GM23338 (cell line): Measurements from ENCODE around the gene TM9SF4. TPM values are rescaled to one million over a fixed set of nuclear protein-coding genes. Genes with fewer than 3 reads are reported as not detected.
A peak's percentile ranks its signal among the peaks of the same experiment; 100 is the strongest.

Source experiments
- ATAC-seq: fragments of 200-7000 bp; cut with Tn5 transposase; 3 replicates; pipeline ENCODE4 v1.9.1; 2020
- DNase-seq: peaks from one replicate; pipeline ENCODE4 v3.0.0-alpha.2; 2015; ENCODE audit warnings: low spot score
- H2AFZ ChIP-seq: fragments of 200-600 bp; sonication (generic); 2 replicates; pipeline ENCODE4 v1.8.0; 2016; ENCODE audit warnings: antibody characterized with exemption, mild to moderate bottlenecking, moderate library complexity
- H3F3A ChIP-seq: fragments of 200-600 bp; sonication (generic); replicated peaks from 2 replicates; pipeline ENCODE4 v1.8.0; 2017; ENCODE audit warnings: antibody characterized with exemption, mixed run types, low read depth
- H3K27ac ChIP-seq: fragments of 200-600 bp; sonication (generic); 2 replicates; pipeline ENCODE4 v1.6.1; 2016; ENCODE audit warnings: low read depth
- H3K27me3 ChIP-seq: fragments of 200-600 bp; sonication (generic); 2 replicates; pipeline ENCODE4 v1.8.0; 2016; ENCODE audit warnings: mild to moderate bottlenecking, mixed run types, moderate library complexity; ENCODE audit not compliant: insufficient read depth
- H3K36me3 ChIP-seq: fragments of 200-600 bp; sonication (generic); 2 replicates; pipeline ENCODE4 v1.8.0; 2016; ENCODE audit warnings: mild to moderate bottlenecking; ENCODE audit not compliant: insufficient read depth
- H3K4me1 ChIP-seq: fragments of 200-600 bp; sonication (generic); 2 replicates; pipeline ENCODE4 v1.8.0; 2016; ENCODE audit warnings: mild to moderate bottlenecking, moderate library complexity; ENCODE audit not compliant: insufficient read depth
- H3K4me2 ChIP-seq: fragments of 200-600 bp; sonication (generic); 2 replicates; pipeline ENCODE4 v1.7.1; 2017; ENCODE audit warnings: mixed run types
- H3K4me3 ChIP-seq: fragments of 200-600 bp; sonication (generic); 2 replicates; pipeline ENCODE4 v1.6.1; 2016; ENCODE audit warnings: mixed run types
- H3K79me2 ChIP-seq: fragments of 200-600 bp; sonication (generic); replicated peaks from 2 replicates; pipeline ENCODE4 v1.8.0; 2017; ENCODE audit warnings: mild to moderate bottlenecking; ENCODE audit not compliant: insufficient read depth
- H3K9me2 ChIP-seq: fragments of 200-600 bp; sonication (generic); 2 replicates; pipeline ENCODE4 v1.8.0; 2017; ENCODE audit not compliant: insufficient read depth
- H4K20me1 ChIP-seq: fragments of 200-600 bp; sonication (generic); replicated peaks from 2 replicates; pipeline ENCODE4 v1.8.0; 2017; ENCODE audit warnings: mild to moderate bottlenecking; ENCODE audit not compliant: insufficient read depth
- H3K27ac Mint-ChIP-seq: 2 replicates; pipeline ENCODE4 v1.8.0; 2020; ENCODE audit warnings: inconsistent platforms, mild to moderate bottlenecking, moderate library complexity, mixed read lengths
- H3K27me3 Mint-ChIP-seq: 3 replicates; pipeline ENCODE4 v1.8.0; 2022; ENCODE audit warnings: low read depth, mild to moderate bottlenecking, moderate library complexity, mixed read lengths, inconsistent platforms; ENCODE audit not compliant: insufficient read depth, poor library complexity
- H3K36me3 Mint-ChIP-seq: 3 replicates; pipeline ENCODE4 v1.8.0; 2021; ENCODE audit warnings: low read depth, mild to moderate bottlenecking, inconsistent platforms, moderate library complexity, mixed read lengths
- H3K4me1 Mint-ChIP-seq: 3 replicates; pipeline ENCODE4 v1.8.0; 2020; ENCODE audit warnings: mild to moderate bottlenecking, inconsistent platforms, mixed read lengths
- H3K4me3 Mint-ChIP-seq: 3 replicates; pipeline ENCODE4 v1.8.0; 2021; ENCODE audit warnings: moderate library complexity, mild to moderate bottlenecking, inconsistent platforms, mixed read lengths
- H3K9me3 Mint-ChIP-seq: 3 replicates; pipeline ENCODE4 v1.8.0; 2020; ENCODE audit warnings: moderate library complexity, mild to moderate bottlenecking, inconsistent platforms, mixed read lengths
- CREB1 ChIP-seq: fragments of 250-450 bp; sonication (Bioruptor Pico); IDR thresholded peaks from 2 replicates; pipeline ENCODE4 v1.5.0; 2020; ENCODE audit warnings: low read depth, mild to moderate bottlenecking, moderate library complexity
- ETS1 ChIP-seq: IDR thresholded peaks from 2 replicates; pipeline ENCODE4 v1.6.1; 2016; ENCODE audit warnings: antibody characterized with exemption
- EZH2 ChIP-seq: fragments of 200-600 bp; sonication (generic); IDR thresholded peaks from one replicate; pipeline ENCODE4 v1.8.0; 2017; ENCODE audit warnings: antibody characterized with exemption, mild to moderate bottlenecking, low read depth; ENCODE audit not compliant: unreplicated experiment
- POLR2AphosphoS5 ChIP-seq: IDR thresholded peaks from 2 replicates; pipeline ENCODE4 v1.6.1; 2016; ENCODE audit warnings: antibody characterized with exemption, low read depth
- REST ChIP-seq: IDR thresholded peaks from one replicate; pipeline ENCODE4 v1.6.1; 2018; ENCODE audit warnings: antibody characterized with exemption; ENCODE audit not compliant: unreplicated experiment
- STAT1 ChIP-seq: IDR thresholded peaks from one replicate; pipeline ENCODE4 v1.6.1; 2016; ENCODE audit warnings: antibody characterized with exemption; ENCODE audit not compliant: unreplicated experiment
- ZNF114 ChIP-seq: fragments of 250-450 bp; sonication (Bioruptor Pico); IDR thresholded peaks from 2 replicates; pipeline ENCODE4 v1.5.0; 2020; ENCODE audit warnings: mild to moderate bottlenecking, moderate library complexity
- long read RNA-seq: library from polyadenylated mRNA; unstranded; transcript quantifications from one replicate; pipeline ENCODE4 v2.0.0, GENCODE V29; 2020; ENCODE audit not compliant: unreplicated experiment
- polyA plus RNA-seq: library from polyadenylated mRNA; unstranded; fragments of >200 nt; fragmentation: Nextera tagmentation; extraction: Ambion mirVana; gene quantifications from 2 replicates; pipeline ENCODE4 v1.2.1, GENCODE V29; 2016
- total RNA-seq: library from RNA; depleted of rRNA; stranded (reverse); fragments of >200 nt; shearing (Covaris generic); gene quantifications from 2 replicates; pipeline ENCODE4 v1.2.3, GENCODE V29; 2014; rRNA removed

TM9SF4 gene
- 47.5 and 52.6 TPM in 2 replicates for total RNA-seq
- polyA plus RNA-seq: 20.3 and 20.4 TPM in 2 replicates
- long read RNA-seq, partial matches to known transcripts: 1 of 12 reads
- long read RNA-seq, other reads (novel, unspliced or antisense): 8 of 12 reads

- DNase-seq (peak; percentile 100), ATAC-seq (peak; percentile 83)
- peak within 1 kb of the TSS; percentile 84 for H3K4me2 ChIP-seq
- peak within 1 kb of the TSS; percentile 71 for H3K4me3 ChIP-seq
- H3F3A ChIP-seq: no peaks in the 10 kb centered on the region; the same call in 1 of the 2 replicates
- H3K4me1 ChIP-seq: peaks cover 11% of the 10 kb centered on the region
- peak within 1 kb of the TSS; percentile 100 for H3K27ac Mint-ChIP-seq
- H2AFZ ChIP-seq: peak within 1 kb of the TSS; percentile 97
- peaks cover 8% of the 10 kb centered on the region; the same call in 2 of the 3 replicates for H3K4me1 Mint-ChIP-seq
- H3K4me3 Mint-ChIP-seq: peak within 1 kb of the TSS; percentile 97
- H3K9me3 Mint-ChIP-seq: no peaks in the 10 kb centered on the region
- H3K27ac ChIP-seq: peak within 1 kb of the TSS; percentile 99
- H3K79me2 ChIP-seq: peaks cover 45% of the 10 kb centered on the region
- H3K27me3 ChIP-seq: no peaks in the 10 kb centered on the region
- peaks cover 8% of the 10 kb centered on the region for H4K20me1 ChIP-seq
- peaks cover 5% of the 10 kb centered on the region; the same call in 2 of the 3 replicates for H3K36me3 Mint-ChIP-seq
- H3K36me3 ChIP-seq: no peaks in the 10 kb centered on the region
- peaks cover 4% of the 10 kb centered on the region; the same call in 1 of the 2 replicates for H3K9me2 ChIP-seq
- TF ChIP-seq REST (no peak), ETS1 (peak; percentile 95), EZH2 (no peak), STAT1 (no peak), CREB1 (CRISPR knock-in tag) (peak; percentile 96), POLR2AphosphoS5 (peak; percentile 71)
- H3K27me3 Mint-ChIP-seq: peaks cover 4% of the 10 kb centered on the region
Observed at GRCh38 chr20:32109392-32110172, at the start of gene TM9SF4. TSS of gene TM9SF4 (plus strand) at chr20:32109714. CDS start at chr20:32109741, 27 bp downstream.

- H3K27ac ChIP-seq: no peak overlapping the region
- ATAC-seq: no peak
- no peak for TF ChIP-seq ZNF114 (CRISPR knock-in tag)
- no peak for TF ChIP-seq ETS1
Observed at GRCh38 chr20:32062776-32063170, 46.7 kb upstream of the TM9SF4 start.

More at GRCh38 chr20:32062776-32063170, 46.7 kb upstream of the TM9SF4 start:
- Histone ChIP-seq H4K20me1 (no peaks in the 10 kb centered on the region), H3K36me3 (no peaks in the 10 kb centered on the region), H3K4me3 (no peak overlapping the region), H3K79me2 (no peaks in the 10 kb centered on the region), H3K9me2 (no peaks in the 10 kb centered on the region; the same call in 1 of the 2 replicates), H3K4me2 (no peak overlapping the region), H3F3A (no peaks in the 10 kb centered on the region), H2AFZ (peak overlapping the region; percentile 25; the same call in 1 of the 2 replicates), H3K27me3 (no peaks in the 10 kb centered on the region), H3K4me1 (no peaks in the 10 kb centered on the region; the same call in 1 of the 2 replicates)
- DNase-seq: no peak
- peaks cover 9% of the 10 kb centered on the region; the same call in 2 of the 3 replicates for H3K4me1 Mint-ChIP-seq
- H3K27ac Mint-ChIP-seq: no peak overlapping the region
- H3K4me3 Mint-ChIP-seq: no peak overlapping the region
- H3K27me3 Mint-ChIP-seq: peaks cover 11% of the 10 kb centered on the region
- peaks cover 21% of the 10 kb centered on the region for H3K9me3 Mint-ChIP-seq
- peaks cover 4% of the 10 kb centered on the region; the same call in 1 of the 3 replicates for H3K36me3 Mint-ChIP-seq
